ENCODE measurements around the gene CXCL6.

Gene CXCL6

GRCh38 chr4:73864365-73864764 is 27.9 kb downstream of the CXCL6 start:
- no peak for DNase-seq (ENCODE audit: low read depth)
- peak; percentile 44 for TF ChIP-seq CTCF (IDR thresholded peaks at IDR 0.05; ENCODE audit: low read length, missing control alignments)
- no peak overlapping the region for H3K4me3 ChIP-seq (replicated peaks; ENCODE audit: low read depth, low read length)

GRCh38 chr4:73864961-73865360 is 28.5 kb downstream of the CXCL6 start:
- H3K4me3 ChIP-seq (replicated peaks; ENCODE audit: low read depth, low read length), result no peak overlapping the region
- no peak for DNase-seq (ENCODE audit: low read depth)
- no peak for TF ChIP-seq CTCF (IDR thresholded peaks at IDR 0.05; ENCODE audit: low read length, missing control alignments)

GRCh38 chr4:73865431-73866096 is 29.1 kb downstream of the CXCL6 start:
- no peak overlapping the region for H3K4me3 ChIP-seq (replicated peaks; ENCODE audit: low read depth, low read length)

GRCh38 chr4:73866246-73866645 is 29.8 kb downstream of the CXCL6 start:
- TF ChIP-seq CTCF (IDR thresholded peaks at IDR 0.05; ENCODE audit: low read length, missing control alignments), result no peak
- no peak for DNase-seq (ENCODE audit: low read depth)
- no peak overlapping the region for H3K4me3 ChIP-seq (replicated peaks; ENCODE audit: low read depth, low read length)

More at GRCh38 chr4:73865431-73866096, 29.1 kb downstream of the CXCL6 start:
- DNase-seq (ENCODE audit: low read depth), result no peak
- TF ChIP-seq CTCF (IDR thresholded peaks at IDR 0.05; ENCODE audit: low read length, missing control alignments), result no peak

GRCh38 chr4:73867783-73868182 is 31.3 kb downstream of the CXCL6 start:
- no peak overlapping the region for H3K4me3 ChIP-seq (replicated peaks; ENCODE audit: low read depth, low read length)
- no peak for DNase-seq (ENCODE audit: low read depth)
- no peak for TF ChIP-seq CTCF (IDR thresholded peaks at IDR 0.05; ENCODE audit: low read length, missing control alignments)

- TF ChIP-seq CTCF (IDR thresholded peaks at IDR 0.05; ENCODE audit: low read length, missing control alignments), result no peak
- peak; percentile 53 for DNase-seq (ENCODE audit: low read depth)
- peak overlapping the region; percentile 67 for H3K4me3 ChIP-seq (replicated peaks; ENCODE audit: low read depth, low read length)
Measured at GRCh38 chr4:73868206-73869129, 32.0 kb downstream of the CXCL6 start.

Data from fibroblast of pulmonary artery (primary cell).